ENCODE measurements around the gene CHD6. TPM values are rescaled to one million over a fixed set of nuclear protein-coding genes. Genes with fewer than 3 reads are reported as not detected.

CHD6 gene
- total RNA-seq, 4 donors from 2014 or later, result 24.7 to 89.7 (median 36.6) TPM

DNA sequence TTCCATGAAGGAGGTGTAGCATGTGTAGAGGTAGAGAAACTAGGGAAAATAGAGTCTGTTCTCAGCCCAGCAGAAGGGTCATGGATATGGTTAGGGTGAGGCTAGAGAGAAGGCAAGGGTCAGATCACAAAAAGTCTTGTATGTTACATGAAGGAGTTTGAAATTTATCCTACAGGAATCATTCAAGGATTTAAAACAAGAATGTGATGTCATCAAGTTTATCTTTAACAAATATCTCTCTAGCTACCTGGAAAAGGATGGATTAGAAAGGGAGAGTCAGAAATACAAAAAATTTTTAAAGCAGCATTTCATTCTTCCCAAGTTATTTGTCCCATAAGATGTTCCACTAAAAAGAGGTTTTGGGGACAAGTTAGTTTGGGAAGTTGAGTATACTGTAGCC lies 4.4 kb upstream of the CHD6 start:
- Histone ChIP-seq H3K9me3 (no peaks in the 10 kb centered on the region), H3K27ac (no peak overlapping the region), H3K27me3 (no peaks in the 10 kb centered on the region), H3K4me3 (no peak overlapping the region), H3K4me1 (peaks cover 8% of the 10 kb centered on the region), H3K36me3 (no peaks in the 10 kb centered on the region)
- no peak for TF ChIP-seq EP300 (IDR thresholded peaks at IDR 0.05)
- TF ChIP-seq, protein P1, sequence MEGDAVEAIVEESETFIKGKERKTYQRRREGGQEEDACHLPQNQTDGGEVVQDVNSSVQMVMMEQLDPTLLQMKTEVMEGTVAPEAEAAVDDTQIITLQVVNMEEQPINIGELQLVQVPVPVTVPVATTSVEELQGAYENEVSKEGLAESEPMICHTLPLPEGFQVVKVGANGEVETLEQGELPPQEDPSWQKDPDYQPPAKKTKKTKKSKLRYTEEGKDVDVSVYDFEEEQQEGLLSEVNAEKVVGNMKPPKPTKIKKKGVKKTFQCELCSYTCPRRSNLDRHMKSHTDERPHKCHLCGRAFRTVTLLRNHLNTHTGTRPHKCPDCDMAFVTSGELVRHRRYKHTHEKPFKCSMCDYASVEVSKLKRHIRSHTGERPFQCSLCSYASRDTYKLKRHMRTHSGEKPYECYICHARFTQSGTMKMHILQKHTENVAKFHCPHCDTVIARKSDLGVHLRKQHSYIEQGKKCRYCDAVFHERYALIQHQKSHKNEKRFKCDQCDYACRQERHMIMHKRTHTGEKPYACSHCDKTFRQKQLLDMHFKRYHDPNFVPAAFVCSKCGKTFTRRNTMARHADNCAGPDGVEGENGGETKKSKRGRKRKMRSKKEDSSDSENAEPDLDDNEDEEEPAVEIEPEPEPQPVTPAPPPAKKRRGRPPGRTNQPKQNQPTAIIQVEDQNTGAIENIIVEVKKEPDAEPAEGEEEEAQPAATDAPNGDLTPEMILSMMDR (IDR thresholded peaks at IDR 0.05), result no peak
- no peak for DNase-seq (ENCODE audit: low spot score in 2 of 2)

DNA sequence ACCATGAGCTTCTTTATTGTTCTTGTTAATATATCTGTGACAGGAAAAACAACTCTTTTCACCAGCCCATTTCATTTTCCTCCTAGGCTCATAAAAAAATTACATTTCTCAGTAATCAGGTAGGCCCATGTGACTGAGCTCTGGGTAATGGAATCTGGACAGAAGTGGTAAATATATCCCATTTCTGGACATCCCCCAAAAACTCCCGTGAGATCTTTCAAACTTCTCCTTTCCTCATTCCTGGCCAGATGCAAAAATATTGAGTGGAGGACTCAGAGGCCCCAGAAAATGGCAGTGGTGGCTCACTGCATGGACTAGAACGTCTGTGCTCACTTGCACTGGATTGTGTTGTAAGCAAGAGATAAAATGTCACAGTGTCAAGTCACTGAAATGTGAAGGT lies 3.8 kb upstream of the CHD6 start:
- DNase-seq (ENCODE audit: low spot score in 2 of 2), result no peak
- Histone ChIP-seq H3K4me3 (no peak overlapping the region), H3K36me3 (no peaks in the 10 kb centered on the region), H3K9me3 (no peaks in the 10 kb centered on the region), H3K27ac (no peak overlapping the region), H3K27me3 (no peaks in the 10 kb centered on the region), H3K4me1 (peaks cover 14% of the 10 kb centered on the region)
- TF ChIP-seq POLR2A (IDR thresholded peaks at IDR 0.05) (no peak), POLR2AphosphoS5 (IDR thresholded peaks at IDR 0.05) (no peak), EP300 (IDR thresholded peaks at IDR 0.05) (no peak)
- TF ChIP-seq, protein P1 (IDR thresholded peaks at IDR 0.05), result no peak
- WGBS, result 68% methylated on average over 2 of the region's 2 CpGs

DNA sequence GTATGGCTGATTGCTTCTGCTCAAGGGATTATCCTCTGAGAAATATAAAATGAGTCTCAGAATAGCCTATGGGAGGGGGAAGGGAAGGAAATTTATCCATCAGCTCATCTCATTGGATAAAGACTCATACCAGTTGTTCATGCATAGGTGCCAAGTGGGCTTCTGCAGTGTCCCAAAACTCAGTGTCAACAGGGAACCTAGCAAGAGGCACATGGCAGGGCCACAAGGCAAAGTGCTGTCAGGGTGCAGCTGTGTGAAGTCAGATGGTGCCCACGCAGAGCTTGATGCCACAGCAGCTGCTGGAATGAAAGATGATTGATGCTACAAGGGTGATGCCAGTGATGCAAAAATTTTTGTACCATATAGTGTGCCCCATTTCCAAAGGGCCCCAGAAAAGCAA lies 3.2 kb upstream of the CHD6 start:
- no peak for DNase-seq (ENCODE audit: low spot score in 2 of 2)
- no peaks in the 10 kb centered on the region for H3K27me3 ChIP-seq
- H3K27ac ChIP-seq, result no peak overlapping the region
- TF ChIP-seq EP300 (IDR thresholded peaks at IDR 0.05), result no peak
- TF ChIP-seq POLR2AphosphoS5 (IDR thresholded peaks at IDR 0.05), result no peak
- H3K9me3 ChIP-seq, result no peaks in the 10 kb centered on the region
- no peak overlapping the region for H3K4me3 ChIP-seq
- H3K4me1 ChIP-seq, result peaks cover 20% of the 10 kb centered on the region
- WGBS, result 83% methylated on average over 1 of the region's 1 CpG
- H3K36me3 ChIP-seq, result no peaks in the 10 kb centered on the region

DNA sequence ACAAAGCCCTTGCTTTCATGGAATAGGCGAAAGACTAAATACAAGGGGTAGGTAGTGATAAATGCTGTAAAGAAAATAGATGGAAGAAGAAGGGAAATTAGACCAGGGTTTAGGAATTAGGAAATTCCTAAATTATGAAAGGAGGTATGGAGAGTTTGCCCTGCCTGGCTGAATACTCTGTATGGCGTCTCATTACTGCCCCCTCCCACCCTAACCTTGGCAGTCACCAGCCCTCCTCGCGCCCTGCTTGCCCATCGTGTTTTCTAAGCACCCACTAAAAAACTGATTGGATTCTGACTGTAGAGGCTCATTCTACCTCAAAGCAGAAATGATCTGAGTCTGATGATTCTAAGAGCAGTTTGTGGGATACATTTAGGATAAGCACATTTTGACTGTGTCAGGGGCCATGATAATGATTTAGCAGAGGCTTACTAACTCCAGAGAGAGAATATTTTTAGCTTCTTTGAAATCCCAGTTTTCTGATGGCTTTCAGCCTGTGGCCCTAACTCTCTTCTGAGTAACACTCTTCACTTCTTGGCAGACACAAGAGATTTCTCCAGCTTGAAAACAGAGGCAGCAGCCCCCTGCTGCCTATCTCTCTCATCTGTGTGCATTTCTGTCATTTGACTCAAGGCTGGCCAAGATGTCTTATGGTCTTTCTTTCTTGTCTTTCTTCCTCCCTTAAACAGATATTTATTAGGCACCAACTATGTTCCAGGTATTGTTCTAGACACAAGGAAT lies 1.4 kb upstream of the CHD6 start:
- WGBS, result 61% methylated on average over 5 of the region's 5 CpGs
- Histone ChIP-seq H3K4me3 (no peak overlapping the region), H3K27ac (no peak overlapping the region), H3K36me3 (no peaks in the 10 kb centered on the region), H3K27me3 (no peaks in the 10 kb centered on the region), H3K9me3 (no peaks in the 10 kb centered on the region), H3K4me1 (peaks cover 37% of the 10 kb centered on the region)
- TF ChIP-seq EP300 (IDR thresholded peaks at IDR 0.05) (no peak), POLR2AphosphoS5 (IDR thresholded peaks at IDR 0.05) (no peak), POLR2A (IDR thresholded peaks at IDR 0.05) (no peak)
- TF ChIP-seq, protein P1 (IDR thresholded peaks at IDR 0.05), result no peak
- no peak for DNase-seq (ENCODE audit: low spot score in 2 of 2)

DNA sequence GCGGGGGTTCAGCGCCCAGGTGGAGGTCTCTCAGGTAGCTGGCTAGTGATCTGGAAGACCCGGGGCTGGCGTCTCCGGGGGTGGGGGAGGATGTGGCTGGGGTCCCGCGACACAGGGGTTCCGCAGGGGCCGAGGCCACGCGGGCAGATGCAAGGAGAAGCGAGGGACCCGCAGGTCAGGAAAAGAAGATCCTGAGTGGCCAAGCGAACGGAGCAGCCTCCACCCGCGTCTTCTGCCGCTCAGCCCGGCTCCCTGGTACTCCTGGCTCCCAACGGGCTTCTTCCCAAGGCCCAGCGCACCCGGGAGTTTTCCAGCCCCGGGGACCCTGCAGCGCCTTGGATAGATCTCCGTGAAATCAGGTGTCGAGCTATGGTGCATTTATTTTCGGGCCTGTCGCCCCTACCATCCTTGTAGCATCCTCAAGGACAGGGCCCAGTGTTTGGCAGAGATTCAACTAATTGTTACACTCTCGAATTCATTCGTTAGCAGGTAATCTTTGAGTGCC lies 682 bp upstream of the CHD6 start:
- no peaks in the 10 kb centered on the region for H3K36me3 ChIP-seq
- H3K27me3 ChIP-seq, result no peaks in the 10 kb centered on the region
- WGBS, result 26% methylated on average over 11 of the region's 30 CpGs
- peak overlapping the region; percentile 92 for H3K4me3 ChIP-seq
- peak overlapping the region; percentile 22 for H3K27ac ChIP-seq
- no peaks in the 10 kb centered on the region for H3K9me3 ChIP-seq
- H3K4me1 ChIP-seq, result peaks cover 37% of the 10 kb centered on the region
- no peak for DNase-seq (ENCODE audit: low spot score in 2 of 2)
- TF ChIP-seq, protein P1 (IDR thresholded peaks at IDR 0.05), result no peak
- no peak for TF ChIP-seq POLR2A (IDR thresholded peaks at IDR 0.05)
- no peak for TF ChIP-seq EP300 (IDR thresholded peaks at IDR 0.05)
- TF ChIP-seq POLR2AphosphoS5 (IDR thresholded peaks at IDR 0.05), result no peak
